Measurements from ENCODE around the gene NHLRC2. TPM values are rescaled to one million over a fixed set of nuclear protein-coding genes. Genes with fewer than 3 reads are reported as not detected.

Gene NHLRC2
- total and polyA plus RNA-seq, 10 of the 15 experiments (the other 5 are each of a cell fraction or from before 2014, with no cell fraction given), result 1.9 to 31.3 (median 15.9) TPM

DNA sequence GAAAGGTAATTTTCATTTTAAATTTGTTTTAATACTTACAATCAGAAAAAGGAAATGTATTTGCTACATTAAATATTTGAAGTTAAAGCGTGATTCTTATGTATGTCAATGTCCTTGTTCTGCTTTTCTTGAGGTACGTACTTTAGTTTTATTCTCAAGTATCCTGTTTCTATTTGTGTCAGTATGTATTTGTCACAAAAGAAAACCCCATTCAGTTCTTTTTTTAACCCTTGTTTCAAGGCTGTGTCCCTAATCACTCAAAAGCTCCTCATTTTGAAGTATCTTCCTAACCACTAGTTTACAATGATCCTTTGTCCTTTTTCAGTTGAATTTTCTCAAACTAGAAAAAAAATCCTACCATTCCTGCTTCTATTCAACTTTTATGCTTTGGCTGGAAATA, 25.2 kb downstream of the NHLRC2 start (continued):
- TF ChIP-seq, protein P1, sequence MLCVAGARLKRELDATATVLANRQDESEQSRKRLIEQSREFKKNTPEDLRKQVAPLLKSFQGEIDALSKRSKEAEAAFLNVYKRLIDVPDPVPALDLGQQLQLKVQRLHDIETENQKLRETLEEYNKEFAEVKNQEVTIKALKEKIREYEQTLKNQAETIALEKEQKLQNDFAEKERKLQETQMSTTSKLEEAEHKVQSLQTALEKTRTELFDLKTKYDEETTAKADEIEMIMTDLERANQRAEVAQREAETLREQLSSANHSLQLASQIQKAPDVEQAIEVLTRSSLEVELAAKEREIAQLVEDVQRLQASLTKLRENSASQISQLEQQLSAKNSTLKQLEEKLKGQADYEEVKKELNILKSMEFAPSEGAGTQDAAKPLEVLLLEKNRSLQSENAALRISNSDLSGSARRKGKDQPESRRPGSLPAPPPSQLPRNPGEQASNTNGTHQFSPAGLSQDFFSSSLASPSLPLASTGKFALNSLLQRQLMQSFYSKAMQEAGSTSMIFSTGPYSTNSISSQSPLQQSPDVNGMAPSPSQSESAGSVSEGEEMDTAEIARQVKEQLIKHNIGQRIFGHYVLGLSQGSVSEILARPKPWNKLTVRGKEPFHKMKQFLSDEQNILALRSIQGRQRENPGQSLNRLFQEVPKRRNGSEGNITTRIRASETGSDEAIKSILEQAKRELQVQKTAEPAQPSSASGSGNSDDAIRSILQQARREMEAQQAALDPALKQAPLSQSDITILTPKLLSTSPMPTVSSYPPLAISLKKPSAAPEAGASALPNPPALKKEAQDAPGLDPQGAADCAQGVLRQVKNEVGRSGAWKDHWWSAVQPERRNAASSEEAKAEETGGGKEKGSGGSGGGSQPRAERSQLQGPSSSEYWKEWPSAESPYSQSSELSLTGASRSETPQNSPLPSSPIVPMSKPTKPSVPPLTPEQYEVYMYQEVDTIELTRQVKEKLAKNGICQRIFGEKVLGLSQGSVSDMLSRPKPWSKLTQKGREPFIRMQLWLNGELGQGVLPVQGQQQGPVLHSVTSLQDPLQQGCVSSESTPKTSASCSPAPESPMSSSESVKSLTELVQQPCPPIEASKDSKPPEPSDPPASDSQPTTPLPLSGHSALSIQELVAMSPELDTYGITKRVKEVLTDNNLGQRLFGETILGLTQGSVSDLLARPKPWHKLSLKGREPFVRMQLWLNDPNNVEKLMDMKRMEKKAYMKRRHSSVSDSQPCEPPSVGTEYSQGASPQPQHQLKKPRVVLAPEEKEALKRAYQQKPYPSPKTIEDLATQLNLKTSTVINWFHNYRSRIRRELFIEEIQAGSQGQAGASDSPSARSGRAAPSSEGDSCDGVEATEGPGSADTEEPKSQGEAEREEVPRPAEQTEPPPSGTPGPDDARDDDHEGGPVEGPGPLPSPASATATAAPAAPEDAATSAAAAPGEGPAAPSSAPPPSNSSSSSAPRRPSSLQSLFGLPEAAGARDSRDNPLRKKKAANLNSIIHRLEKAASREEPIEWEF (IDR thresholded peaks at IDR 0.05; ENCODE audit: insufficient replicate concordance, low read depth, low read length), result peak; percentile 20
- TF ChIP-seq RUNX3 (IDR thresholded peaks at IDR 0.05; ENCODE audit: low read length) (peak; percentile 81), MTA2 (IDR thresholded peaks at IDR 0.05; ENCODE audit: low read depth) (peak; percentile 88), JUNB (IDR thresholded peaks at IDR 0.05) (peak; percentile 82), CREM (IDR thresholded peaks at IDR 0.05; ENCODE audit: low read depth) (peak; percentile 41; the same call in 1 of the 2 replicates), IKZF2 (IDR thresholded peaks at IDR 0.05) (peak; percentile 66 to 81; a peak in 3 of 4 replicates), BHLHE40 (IDR thresholded peaks at IDR 0.05; ENCODE audit: borderline replicate concordance in 1 of 2, low read depth in 2 of 2, low read length in 1 of 2) (peak in 1 of 2 experiments; percentile 24; a peak in 1 of 4 replicates), ZBED1 (IDR thresholded peaks at IDR 0.05; ENCODE audit: borderline replicate concordance) (0 out of 2 replicates have a peak, but pooled peaks have one; percentile 41), CBX5 (IDR thresholded peaks at IDR 0.05; ENCODE audit: low read depth) (0 out of 2 replicates have a peak, but pooled peaks have one; percentile 31), POLR2A (IDR thresholded peaks at IDR 0.05; ENCODE audit: low read depth, low read length) (no peak)
- TF ChIP-seq, protein P2, sequence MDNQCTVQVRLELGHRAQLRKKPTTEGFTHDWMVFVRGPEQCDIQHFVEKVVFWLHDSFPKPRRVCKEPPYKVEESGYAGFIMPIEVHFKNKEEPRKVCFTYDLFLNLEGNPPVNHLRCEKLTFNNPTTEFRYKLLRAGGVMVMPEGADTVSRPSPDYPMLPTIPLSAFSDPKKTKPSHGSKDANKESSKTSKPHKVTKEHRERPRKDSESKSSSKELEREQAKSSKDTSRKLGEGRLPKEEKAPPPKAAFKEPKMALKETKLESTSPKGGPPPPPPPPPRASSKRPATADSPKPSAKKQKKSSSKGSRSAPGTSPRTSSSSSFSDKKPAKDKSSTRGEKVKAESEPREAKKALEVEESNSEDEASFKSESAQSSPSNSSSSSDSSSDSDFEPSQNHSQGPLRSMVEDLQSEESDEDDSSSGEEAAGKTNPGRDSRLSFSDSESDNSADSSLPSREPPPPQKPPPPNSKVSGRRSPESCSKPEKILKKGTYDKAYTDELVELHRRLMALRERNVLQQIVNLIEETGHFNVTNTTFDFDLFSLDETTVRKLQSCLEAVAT (IDR thresholded peaks at IDR 0.05), result 0 out of 2 replicates have a peak, but pooled peaks have one; percentile 38
- TF ChIP-seq, protein P3, sequence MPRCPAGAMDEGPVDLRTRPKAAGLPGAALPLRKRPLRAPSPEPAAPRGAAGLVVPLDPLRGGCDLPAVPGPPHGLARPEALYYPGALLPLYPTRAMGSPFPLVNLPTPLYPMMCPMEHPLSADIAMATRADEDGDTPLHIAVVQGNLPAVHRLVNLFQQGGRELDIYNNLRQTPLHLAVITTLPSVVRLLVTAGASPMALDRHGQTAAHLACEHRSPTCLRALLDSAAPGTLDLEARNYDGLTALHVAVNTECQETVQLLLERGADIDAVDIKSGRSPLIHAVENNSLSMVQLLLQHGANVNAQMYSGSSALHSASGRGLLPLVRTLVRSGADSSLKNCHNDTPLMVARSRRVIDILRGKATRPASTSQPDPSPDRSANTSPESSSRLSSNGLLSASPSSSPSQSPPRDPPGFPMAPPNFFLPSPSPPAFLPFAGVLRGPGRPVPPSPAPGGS (IDR thresholded peaks at IDR 0.05; ENCODE audit: borderline replicate concordance, insufficient read depth, low read depth, low read length, poor library complexity, severe bottlenecking), result no peak
- TF ChIP-seq, protein P4, sequence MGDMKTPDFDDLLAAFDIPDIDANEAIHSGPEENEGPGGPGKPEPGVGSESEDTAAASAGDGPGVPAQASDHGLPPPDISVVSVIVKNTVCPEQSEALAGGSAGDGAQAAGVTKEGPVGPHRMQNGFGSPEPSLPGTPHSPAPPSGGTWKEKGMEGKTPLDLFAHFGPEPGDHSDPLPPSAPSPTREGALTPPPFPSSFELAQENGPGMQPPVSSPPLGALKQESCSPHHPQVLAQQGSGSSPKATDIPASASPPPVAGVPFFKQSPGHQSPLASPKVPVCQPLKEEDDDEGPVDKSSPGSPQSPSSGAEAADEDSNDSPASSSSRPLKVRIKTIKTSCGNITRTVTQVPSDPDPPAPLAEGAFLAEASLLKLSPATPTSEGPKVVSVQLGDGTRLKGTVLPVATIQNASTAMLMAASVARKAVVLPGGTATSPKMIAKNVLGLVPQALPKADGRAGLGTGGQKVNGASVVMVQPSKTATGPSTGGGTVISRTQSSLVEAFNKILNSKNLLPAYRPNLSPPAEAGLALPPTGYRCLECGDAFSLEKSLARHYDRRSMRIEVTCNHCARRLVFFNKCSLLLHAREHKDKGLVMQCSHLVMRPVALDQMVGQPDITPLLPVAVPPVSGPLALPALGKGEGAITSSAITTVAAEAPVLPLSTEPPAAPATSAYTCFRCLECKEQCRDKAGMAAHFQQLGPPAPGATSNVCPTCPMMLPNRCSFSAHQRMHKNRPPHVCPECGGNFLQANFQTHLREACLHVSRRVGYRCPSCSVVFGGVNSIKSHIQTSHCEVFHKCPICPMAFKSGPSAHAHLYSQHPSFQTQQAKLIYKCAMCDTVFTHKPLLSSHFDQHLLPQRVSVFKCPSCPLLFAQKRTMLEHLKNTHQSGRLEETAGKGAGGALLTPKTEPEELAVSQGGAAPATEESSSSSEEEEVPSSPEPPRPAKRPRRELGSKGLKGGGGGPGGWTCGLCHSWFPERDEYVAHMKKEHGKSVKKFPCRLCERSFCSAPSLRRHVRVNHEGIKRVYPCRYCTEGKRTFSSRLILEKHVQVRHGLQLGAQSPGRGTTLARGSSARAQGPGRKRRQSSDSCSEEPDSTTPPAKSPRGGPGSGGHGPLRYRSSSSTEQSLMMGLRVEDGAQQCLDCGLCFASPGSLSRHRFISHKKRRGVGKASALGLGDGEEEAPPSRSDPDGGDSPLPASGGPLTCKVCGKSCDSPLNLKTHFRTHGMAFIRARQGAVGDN (IDR thresholded peaks at IDR 0.05), result 0 out of 2 replicates have a peak, but pooled peaks have one; percentile 10
- TF ChIP-seq, protein P5, sequence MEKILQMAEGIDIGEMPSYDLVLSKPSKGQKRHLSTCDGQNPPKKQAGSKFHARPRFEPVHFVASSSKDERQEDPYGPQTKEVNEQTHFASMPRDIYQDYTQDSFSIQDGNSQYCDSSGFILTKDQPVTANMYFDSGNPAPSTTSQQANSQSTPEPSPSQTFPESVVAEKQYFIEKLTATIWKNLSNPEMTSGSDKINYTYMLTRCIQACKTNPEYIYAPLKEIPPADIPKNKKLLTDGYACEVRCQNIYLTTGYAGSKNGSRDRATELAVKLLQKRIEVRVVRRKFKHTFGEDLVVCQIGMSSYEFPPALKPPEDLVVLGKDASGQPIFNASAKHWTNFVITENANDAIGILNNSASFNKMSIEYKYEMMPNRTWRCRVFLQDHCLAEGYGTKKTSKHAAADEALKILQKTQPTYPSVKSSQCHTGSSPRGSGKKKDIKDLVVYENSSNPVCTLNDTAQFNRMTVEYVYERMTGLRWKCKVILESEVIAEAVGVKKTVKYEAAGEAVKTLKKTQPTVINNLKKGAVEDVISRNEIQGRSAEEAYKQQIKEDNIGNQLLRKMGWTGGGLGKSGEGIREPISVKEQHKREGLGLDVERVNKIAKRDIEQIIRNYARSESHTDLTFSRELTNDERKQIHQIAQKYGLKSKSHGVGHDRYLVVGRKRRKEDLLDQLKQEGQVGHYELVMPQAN (conservative IDR thresholded peaks at IDR 0.05), result no peak
